HepG2 (cell line): ENCODE measurements around the gene SRCAP. TPM values are rescaled to one million over a fixed set of nuclear protein-coding genes. Genes with fewer than 3 reads are reported as not detected.
A peak's percentile ranks its signal among the peaks of the same experiment; 100 is the strongest.

ENCODE experiments used
- ADNP ChIP-seq: sonication (generic); formaldehyde crosslinking; IDR thresholded peaks from 2 replicates; pipeline ENCODE4 v1.4.0; 2020; ENCODE audit warnings: missing genetic modification reagents
- AGO1 ChIP-seq: fragments of 200-400 bp; formaldehyde crosslinking; IDR thresholded peaks from 2 replicates; pipeline ENCODE4 v1.6.1; 2017; ENCODE audit warnings: mild to moderate bottlenecking, low read depth, low read length, moderate library complexity; ENCODE audit not compliant: poor library complexity, severe bottlenecking
- ATF6 ChIP-seq: sonication (generic); formaldehyde crosslinking; conservative IDR thresholded peaks from 2 replicates; pipeline ENCODE4 v1.4.0; 2020; ENCODE audit warnings: missing genetic modification reagents
- CAMTA2 ChIP-seq: sonication (generic); formaldehyde crosslinking; IDR thresholded peaks from 2 replicates; pipeline ENCODE4 v1.4.0; 2020; ENCODE audit warnings: mild to moderate bottlenecking, missing genetic modification reagents, borderline replicate concordance
- FOXA3 ChIP-seq: IDR thresholded peaks from 2 replicates; pipeline ENCODE4 v1.6.1; 2016; ENCODE audit warnings: missing genetic modification reagents, missing compliant biosample characterization
- FOXK2 ChIP-seq: fragments of 450-650 bp; IDR thresholded peaks from 2 replicates; pipeline ENCODE4 v1.6.1; 2016
- KLF12 ChIP-seq: sonication (generic); formaldehyde crosslinking; IDR thresholded peaks from 2 replicates; pipeline ENCODE4 v1.4.0; 2020; ENCODE audit warnings: missing genetic modification reagents, borderline replicate concordance
- LRRFIP1 ChIP-seq: sonication (generic); formaldehyde crosslinking; conservative IDR thresholded peaks from 2 replicates; pipeline ENCODE4 v1.4.0; 2020; ENCODE audit warnings: missing genetic modification reagents
- MIXL1 ChIP-seq: IDR thresholded peaks from 2 replicates; pipeline ENCODE4 v1.6.1; 2016
- NCOR1 ChIP-seq: fragments of 200-600 bp; sonication (generic); IDR thresholded peaks from 2 replicates; pipeline ENCODE4 v1.7.0; 2017; ENCODE audit warnings: antibody characterized with exemption, low read length, borderline replicate concordance
- NFKBIZ ChIP-seq: IDR thresholded peaks from 2 replicates; pipeline ENCODE4 v1.6.1; 2018; ENCODE audit warnings: missing genetic modification reagents, missing compliant biosample characterization
- NR0B2 ChIP-seq: sonication (generic); formaldehyde crosslinking; IDR thresholded peaks from 2 replicates; pipeline ENCODE4 v1.4.0; 2020; ENCODE audit warnings: mild to moderate bottlenecking, missing genetic modification reagents
- PHF5A ChIP-seq: IDR thresholded peaks from one replicate; pipeline ENCODE4 v1.6.1; 2018; ENCODE audit warnings: low read depth, missing genetic modification reagents; ENCODE audit not compliant: unreplicated experiment
- SCMH1 ChIP-seq: sonication (generic); formaldehyde crosslinking; IDR thresholded peaks from 2 replicates; pipeline ENCODE4 v1.9.0; 2021; ENCODE audit warnings: missing genetic modification reagents, mild to moderate bottlenecking, borderline replicate concordance
- SRSF9 ChIP-seq: fragments of 200-400 bp; formaldehyde crosslinking; IDR thresholded peaks from 2 replicates; pipeline ENCODE4 v1.6.1; 2018; ENCODE audit warnings: borderline replicate concordance, mild to moderate bottlenecking, low read depth, low read length; ENCODE audit not compliant: insufficient read depth, poor library complexity, severe bottlenecking
- THAP11 ChIP-seq: IDR thresholded peaks from 2 replicates; pipeline ENCODE4 v1.6.1; 2016; ENCODE audit warnings: missing biosample characterization, missing genetic modification reagents
- ZFP90 ChIP-seq: sonication (generic); formaldehyde crosslinking; IDR thresholded peaks from 2 replicates; pipeline ENCODE4 v1.8.0; 2022; ENCODE audit warnings: missing genetic modification reagents, mild to moderate bottlenecking, inconsistent platforms, borderline replicate concordance
- ZKSCAN5 ChIP-seq: sonication (generic); formaldehyde crosslinking; IDR thresholded peaks from 2 replicates; pipeline ENCODE4 v1.5.1; 2020; ENCODE audit warnings: mild to moderate bottlenecking, missing genetic modification reagents
- ZNF383 ChIP-seq: sonication (generic); formaldehyde crosslinking; IDR thresholded peaks from 2 replicates; pipeline ENCODE4 v1.4.0; 2020; ENCODE audit warnings: missing genetic modification reagents, mild to moderate bottlenecking, borderline replicate concordance
- ZNF577 ChIP-seq: sonication (generic); formaldehyde crosslinking; IDR thresholded peaks from 2 replicates; pipeline ENCODE4 v1.4.0; 2020; ENCODE audit warnings: mild to moderate bottlenecking, low read depth, missing genetic modification reagents, borderline replicate concordance
- ZNF768 ChIP-seq: sonication (generic); formaldehyde crosslinking; IDR thresholded peaks from 2 replicates; pipeline ENCODE4 v1.4.0; 2020; ENCODE audit warnings: missing genetic modification reagents
- ZNF782 ChIP-seq: sonication (generic); formaldehyde crosslinking; IDR thresholded peaks from 2 replicates; pipeline ENCODE4 v1.4.0; 2020; ENCODE audit warnings: missing genetic modification reagents, mild to moderate bottlenecking, borderline replicate concordance
- polyA plus RNA-seq, 8 experiments: library from polyadenylated mRNA; depleted of rRNA in 3 of 8; stranded (reverse) in 7 of 8; unstranded in 1 of 8; fragments of >200 nt; fragmentation: Illumina TruSeq in 4 of 8; extraction: Trizol in 4 of 8; gene quantifications; 2 replicates each; pipeline versions ENCODE4 v1.2.1 to v1.2.3, GENCODE V29; 2011 to 2016; ENCODE audit warnings: low read depth in 4 of 8, missing spikeins in 1 of 8, mixed read lengths in 1 of 8; ENCODE audit not compliant: insufficient read depth in 1 of 8
- total RNA-seq, 5 experiments: library from RNA; depleted of rRNA; stranded (reverse); fragments of >200 nt; fragmentation: Illumina TruSeq; extraction: Trizol; gene quantifications; 2 replicates each; pipeline ENCODE4 v1.2.3, GENCODE V29; 2016; ENCODE audit warnings: low read depth in 1 of 5
- TF ChIP-seq, protein P1 (sequence below): sonication (generic); formaldehyde crosslinking; IDR thresholded peaks from 2 replicates; pipeline ENCODE4 v1.4.0; 2020; ENCODE audit warnings: missing genetic modification reagents

The SRCAP gene
- total and polyA plus RNA-seq, 2 of the 13 experiments (the other 11 are each of a cell fraction or from before 2014, with no cell fraction given), result 4.9 to 9.0 TPM

GRCh38 chr16:30657866-30658730 is 40.9 kb upstream of the SRCAP start, which contains the start of gene FBRS (continued):
- TF ChIP-seq NCOR1 (peak; percentile 57; the same call in 1 of the 2 replicates), NFKBIZ (CRISPR knock-in tag) (0 out of 2 replicates have a peak, but pooled peaks have one; percentile 19), MIXL1 (CRISPR knock-in tag) (no peak), ZKSCAN5 (CRISPR knock-in tag) (no peak), SCMH1 (CRISPR knock-in tag) (no peak), SRSF9 (no peak), ZFP90 (CRISPR knock-in tag) (peak; percentile 19; the same call in 1 of the 2 replicates), ZNF782 (CRISPR knock-in tag) (no peak; the same call in 1 of the 2 replicates), AGO1 (peak; percentile 86), ADNP (CRISPR knock-in tag) (no peak), LRRFIP1 (no peak), ATF6 (CRISPR knock-in tag) (no peak), FOXK2 (peak; percentile 74), KLF12 (CRISPR knock-in tag) (peak; percentile 21; the same call in 1 of the 2 replicates), ZNF768 (0 out of 2 replicates have a peak, but pooled peaks have one; percentile 51), PHF5A (CRISPR knock-in tag) (peak; percentile 16), ZNF577 (CRISPR knock-in tag) (no peak), NR0B2 (CRISPR knock-in tag) (peak; percentile 65), ZNF383 (CRISPR knock-in tag) (no peak), THAP11 (CRISPR knock-in tag) (peak; percentile 85), FOXA3 (CRISPR knock-in tag) (peak; percentile 43), CAMTA2 (CRISPR knock-in tag) (0 out of 2 replicates have a peak, but pooled peaks have one; percentile 55)
- TF ChIP-seq, protein P1, sequence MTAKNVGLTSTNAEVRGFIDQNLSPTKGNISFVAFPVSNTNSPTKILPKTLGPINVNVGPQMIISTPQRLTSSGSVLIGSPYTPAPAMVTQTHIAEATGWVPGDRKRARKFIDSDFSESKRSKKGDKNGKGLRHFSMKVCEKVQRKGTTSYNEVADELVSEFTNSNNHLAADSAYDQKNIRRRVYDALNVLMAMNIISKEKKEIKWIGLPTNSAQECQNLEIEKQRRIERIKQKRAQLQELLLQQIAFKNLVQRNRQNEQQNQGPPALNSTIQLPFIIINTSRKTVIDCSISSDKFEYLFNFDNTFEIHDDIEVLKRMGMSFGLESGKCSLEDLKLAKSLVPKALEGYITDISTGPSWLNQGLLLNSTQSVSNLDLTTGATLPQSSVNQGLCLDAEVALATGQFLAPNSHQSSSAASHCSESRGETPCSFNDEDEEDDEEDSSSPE (CRISPR knock-in tag), result peak; percentile 65; the same call in 1 of the 2 replicates
